Measurements from ENCODE around the gene ALOXE3. TPM values are rescaled to one million over a fixed set of nuclear protein-coding genes. Genes with fewer than 3 reads are reported as not detected.

ALOXE3 gene
- polyA plus RNA-seq, 2 of the 4 experiments (the other 2 are of a cell fraction), result 0.35 to 0.40 TPM

GRCh38 chr17:8142887-8143580, 24.7 kb upstream of the ALOXE3 start:
- FAIRE-seq (no peak), DNase-seq (ENCODE audit: low read depth in 1 of 2, low spot score in 1 of 2) (no peak), ATAC-seq (no peak)
- 93% methylated on average over 9 of the region's 15 CpGs for WGBS (ENCODE audit: missing lambda C conversion rate)
- Histone ChIP-seq H3K4me2 (no peak overlapping the region), H3K9me3 (no peaks in the 10 kb centered on the region), H3K4me1 (peaks cover 6% of the 10 kb centered on the region; the same call in 2 of the 3 replicates), H3K4me3 (no peak overlapping the region), H3K27ac (no peak overlapping the region)
- no peak for TF ChIP-seq FOSB (CRISPR knock-in tag; IDR thresholded peaks at IDR 0.05)
- TF ChIP-seq CTCF (IDR thresholded peaks at IDR 0.05), result no peak
- TF ChIP-seq RCOR1 (IDR thresholded peaks at IDR 0.05; ENCODE audit: low read depth, low read length), result no peak
- no peak for TF ChIP-seq JUNB (IDR thresholded peaks at IDR 0.05)
- TF ChIP-seq TP53 (CRISPR knock-in tag; IDR thresholded peaks at IDR 0.05), result no peak
- TF ChIP-seq TFCP2L1 (CRISPR knock-in tag; IDR thresholded peaks at IDR 0.05), result no peak
- TF ChIP-seq POLR2AphosphoS2 (conservative IDR thresholded peaks at IDR 0.05; ENCODE audit: low read length), result no peak
- TF ChIP-seq ZNF302 (CRISPR knock-in tag; IDR thresholded peaks at IDR 0.05), result no peak
- POLR2A ChIA-PET, result interaction anchor here (1.1 kb wide), 1 partner anchor 30 kb away, joined by 7 read pairs; no protein-coding TSS in a partner anchor
- CTCF ChIA-PET, result interaction anchor here (1.1 to 26.5 kb wide), 5 partner anchors 4 to 70 kb away, joined by 3 to 601 read pairs (median 79); partner anchors contain the start of genes HES7, PER1 and VAMP2

GRCh38 chr17:8142158-8142886, 24.0 kb upstream of the ALOXE3 start:
- DNase-seq (ENCODE audit: low read depth in 1 of 2, low spot score in 1 of 2), result no peak
- TF ChIP-seq E2F6 (IDR thresholded peaks at IDR 0.05; ENCODE audit: borderline replicate concordance, low read depth), result no peak
- no peak for TF ChIP-seq BHLHE40 (IDR thresholded peaks at IDR 0.05; ENCODE audit: low read depth, low read length)
- no peak for TF ChIP-seq HDAC2 (IDR thresholded peaks at IDR 0.05)
- TF ChIP-seq MYC (IDR thresholded peaks at IDR 0.05; ENCODE audit: borderline replicate concordance, low read length), result no peak
- no peak for TF ChIP-seq HEYL (CRISPR knock-in tag; IDR thresholded peaks at IDR 0.05)
- no peak for TF ChIP-seq NPAS2 (CRISPR knock-in tag; IDR thresholded peaks at IDR 0.05; ENCODE audit: borderline replicate concordance)
- TF ChIP-seq ESRRA (IDR thresholded peaks at IDR 0.05; ENCODE audit: borderline replicate concordance, low read length), result no peak
- no peak for ATAC-seq
- POLR2A ChIA-PET, result interaction anchor here (0.7 kb wide), 1 partner anchor 14 kb away, joined by 3 read pairs; no protein-coding TSS in a partner anchor
- H3K9me3 ChIP-seq, result no peaks in the 10 kb centered on the region
- peaks cover 13% of the 10 kb centered on the region; the same call in 2 of the 3 replicates for H3K4me1 ChIP-seq
- no peak overlapping the region for H3K4me3 ChIP-seq
- no peak for FAIRE-seq
- no peak overlapping the region for H3K4me2 ChIP-seq
- 92% methylated on average over 22 of the region's 23 CpGs for WGBS (ENCODE audit: missing lambda C conversion rate)
- CTCF ChIA-PET, result interaction anchor here (1.0 to 26.5 kb wide), 5 partner anchors 11 to 81 kb away, joined by 3 to 601 read pairs (median 4); partner anchors contain the start of genes HES7, PER1 and VAMP2
- no peak overlapping the region for H3K27ac ChIP-seq

DNA sequence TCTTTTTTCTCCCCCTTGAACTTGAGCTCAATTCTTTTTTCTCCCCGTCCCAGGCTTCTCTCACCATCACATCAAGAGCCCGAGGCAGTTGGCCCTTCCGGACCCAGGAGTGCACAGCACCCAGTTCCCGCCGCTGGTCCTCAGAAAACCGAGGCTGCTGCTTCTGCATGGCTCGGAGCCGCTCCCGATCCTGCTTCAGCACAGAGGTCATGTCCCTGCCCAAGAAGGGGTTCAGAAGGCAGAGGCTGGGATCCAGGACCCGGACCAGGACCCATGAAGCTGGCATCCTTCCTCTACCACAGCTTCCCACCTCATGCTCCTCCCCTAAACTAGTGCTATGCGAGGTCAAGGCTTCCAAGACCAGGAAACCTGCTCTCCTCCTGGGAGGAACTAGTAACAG, 23.4 kb upstream of the ALOXE3 start:
- FAIRE-seq (no peak), DNase-seq (ENCODE audit: low read depth in 1 of 2, low spot score in 1 of 2) (no peak), ATAC-seq (no peak)
- TF ChIP-seq, protein P1, sequence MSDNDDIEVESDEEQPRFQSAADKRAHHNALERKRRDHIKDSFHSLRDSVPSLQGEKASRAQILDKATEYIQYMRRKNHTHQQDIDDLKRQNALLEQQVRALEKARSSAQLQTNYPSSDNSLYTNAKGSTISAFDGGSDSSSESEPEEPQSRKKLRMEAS (IDR thresholded peaks at IDR 0.05), result no peak
- no peak for TF ChIP-seq POLR2A (IDR thresholded peaks at IDR 0.05; ENCODE audit: low read length)
- TF ChIP-seq ESRRA (IDR thresholded peaks at IDR 0.05; ENCODE audit: borderline replicate concordance, low read length), result no peak
- TF ChIP-seq KDM1A (IDR thresholded peaks at IDR 0.05; ENCODE audit: low read depth), result no peak
- Histone ChIP-seq H3K4me3 (no peak overlapping the region), H3K27ac (no peak overlapping the region), H3K9me3 (no peaks in the 10 kb centered on the region), H3K4me2 (no peak overlapping the region), H3K4me1 (peaks cover 13% of the 10 kb centered on the region; the same call in 2 of the 3 replicates)
- CTCF ChIA-PET, result interaction anchor here (1.0 to 26.5 kb wide), 6 partner anchors 11 to 81 kb away, joined by 3 to 601 read pairs (median 80); partner anchors contain the start of genes ALOXE3, HES7, PER1 and VAMP2
- POLR2A ChIA-PET, result interaction anchor here (0.7 kb wide), 1 partner anchor 15 kb away, joined by 3 read pairs; no protein-coding TSS in a partner anchor
- 89% methylated on average over 11 of the region's 11 CpGs for WGBS (ENCODE audit: missing lambda C conversion rate)

Data from A549 (cell line).